GM19463 (cell line): ENCODE measurements around the gene IQCK.

Source experiments
- ATAC-seq: cut with Tn5 transposase; IDR thresholded peaks from one replicate; pipeline ENCODE4 v1.9.1; 2021; ENCODE audit warnings: mild to moderate bottlenecking, moderate library complexity; ENCODE audit not compliant: unreplicated experiment

IQCK gene

GRCh38 chr16:19833581-19833980 lies 115.5 kb downstream of the IQCK start:
- no peak for ATAC-seq

GRCh38 chr16:19835196-19835595 lies 117.1 kb downstream of the IQCK start:
- ATAC-seq, result no peak

GRCh38 chr16:19835968-19836421 lies 117.9 kb downstream of the IQCK start:
- ATAC-seq, result no peak

DNA sequence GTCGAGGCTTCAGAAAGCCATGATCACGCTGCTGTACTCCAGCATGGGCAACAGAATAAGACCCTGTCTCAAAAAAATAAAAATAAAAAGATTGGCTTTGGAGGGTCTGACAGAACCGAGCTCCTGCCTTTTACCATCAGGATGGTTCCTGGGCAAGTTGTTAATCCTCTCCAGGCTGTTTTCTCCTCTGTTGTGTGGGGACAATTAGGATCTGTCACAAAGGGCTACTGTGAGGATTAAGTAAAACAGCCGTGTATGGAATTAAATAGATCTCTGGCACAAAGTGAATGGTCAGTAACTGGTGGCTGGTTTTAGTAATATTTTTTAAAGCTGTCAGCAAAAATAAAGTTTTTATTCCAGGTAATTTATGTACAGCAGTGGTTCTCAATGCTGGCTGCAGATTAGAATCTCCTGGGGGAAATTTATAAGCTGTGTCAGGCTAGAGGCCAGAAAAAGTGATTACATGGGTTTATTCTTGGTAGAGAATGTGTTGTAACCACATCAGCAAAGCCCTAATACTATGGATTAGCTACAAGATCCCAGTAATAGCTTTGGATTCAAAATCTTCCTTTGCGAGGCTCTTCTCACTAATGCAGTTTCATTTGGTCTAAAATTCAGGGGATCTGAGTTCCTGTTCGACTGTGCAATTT lies 119.4 kb downstream of the IQCK start:
- ATAC-seq, result no peak

DNA sequence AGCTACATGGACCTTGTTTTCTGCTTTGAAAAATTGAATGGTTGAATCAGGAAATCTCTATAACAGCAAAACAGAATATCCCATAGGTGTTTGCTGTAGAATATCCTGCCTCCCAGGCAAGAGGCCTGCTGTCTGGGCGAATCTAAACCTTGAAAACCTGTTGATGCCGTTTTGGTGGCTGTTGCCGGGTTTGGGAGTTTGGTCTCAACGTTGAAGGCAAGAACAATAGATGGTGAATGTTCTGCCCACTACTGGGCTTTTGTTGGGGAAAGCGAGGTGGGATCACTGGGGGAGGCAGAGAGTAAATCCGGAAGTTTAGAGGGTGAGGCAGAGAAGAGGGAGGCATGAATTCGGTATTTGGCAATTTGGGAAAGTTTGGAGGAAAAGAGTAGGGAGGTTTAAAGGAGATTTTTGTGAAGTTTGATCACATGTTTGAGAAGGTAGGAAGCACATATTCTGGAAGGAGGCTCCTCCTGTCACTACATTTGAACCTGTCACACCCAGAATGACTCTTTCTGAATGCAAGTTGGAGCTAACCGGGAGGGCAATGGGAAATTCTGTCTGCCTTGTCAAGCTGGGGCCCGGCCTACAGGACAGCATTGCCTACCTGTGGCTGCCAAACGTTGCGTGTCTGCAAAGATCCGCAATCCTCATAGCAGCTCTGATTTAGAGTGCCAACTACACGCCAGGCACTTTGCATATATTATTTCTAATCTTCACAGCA lies 120.1 kb downstream of the IQCK start:
- no peak for ATAC-seq

- ATAC-seq, result no peak
These were observed 122.5 kb downstream of the IQCK start for GRCh38 chr16:19840524-19841110.

DNA sequence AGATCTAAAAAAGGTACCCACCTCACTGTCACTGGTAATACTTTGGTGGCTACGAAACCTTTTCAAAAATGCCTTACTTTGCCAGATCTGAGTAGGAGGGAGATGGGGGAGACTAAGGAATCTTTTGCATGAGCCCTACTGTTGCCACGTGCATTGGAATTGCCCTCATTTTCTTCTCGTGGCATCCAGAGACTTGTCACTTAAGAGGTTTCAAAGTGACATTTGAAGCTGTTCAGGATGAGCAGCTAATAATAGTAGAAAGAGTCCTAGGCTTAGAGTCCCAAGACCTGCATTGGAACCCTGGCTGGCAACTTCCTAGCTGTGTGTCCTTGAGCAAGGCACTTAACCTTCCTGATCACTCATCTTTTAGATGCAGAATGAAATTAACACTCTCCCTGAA lies 123.1 kb downstream of the IQCK start:
- ATAC-seq, result no peak

GRCh38 chr16:19842426-19843157 lies 124.5 kb downstream of the IQCK start:
- ATAC-seq, result no peak

DNA sequence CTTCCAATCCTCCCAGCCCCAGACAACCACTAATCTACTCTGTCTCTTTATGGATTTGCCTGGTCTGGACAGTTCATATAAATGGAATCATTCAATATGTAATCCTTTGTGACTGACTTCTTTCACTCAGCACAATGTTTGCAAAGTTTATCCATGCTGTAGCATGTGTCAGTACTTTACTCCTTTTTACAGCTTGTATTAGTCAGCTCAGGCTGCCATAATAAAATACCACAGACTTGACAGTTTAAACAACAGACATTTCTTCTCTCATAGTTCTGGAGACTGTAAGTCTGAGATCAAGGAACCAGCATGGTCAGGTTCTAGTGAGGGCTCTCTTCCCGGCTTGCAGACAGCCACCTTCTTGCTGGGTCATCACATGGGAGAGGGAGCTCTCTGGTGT lies 125.3 kb downstream of the IQCK start:
- no peak for ATAC-seq

- no peak for ATAC-seq
These were observed 127.0 kb downstream of the IQCK start for GRCh38 chr16:19844945-19845641.

GRCh38 chr16:19846436-19846835 lies 128.4 kb downstream of the IQCK start:
- ATAC-seq, result no peak

DNA sequence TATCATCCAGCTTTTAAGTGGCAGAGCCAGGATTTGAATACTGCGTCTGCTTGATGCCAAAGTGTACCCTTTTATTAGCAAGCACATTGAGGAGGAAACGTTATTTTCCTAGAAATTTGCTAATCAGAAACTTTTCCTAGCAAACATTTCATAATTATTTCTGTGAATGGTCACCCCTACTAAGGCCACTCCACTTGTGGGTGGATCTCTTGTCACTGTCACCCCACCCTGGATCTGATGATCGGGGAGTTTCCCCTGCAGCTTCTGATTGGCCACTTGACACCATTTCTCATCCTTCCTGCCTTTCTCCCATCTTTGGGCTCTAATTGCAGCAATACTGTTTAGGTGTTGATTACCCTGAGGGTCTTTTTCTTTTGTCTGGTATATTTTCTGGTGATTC lies 130.7 kb downstream of the IQCK start:
- ATAC-seq, result no peak

DNA sequence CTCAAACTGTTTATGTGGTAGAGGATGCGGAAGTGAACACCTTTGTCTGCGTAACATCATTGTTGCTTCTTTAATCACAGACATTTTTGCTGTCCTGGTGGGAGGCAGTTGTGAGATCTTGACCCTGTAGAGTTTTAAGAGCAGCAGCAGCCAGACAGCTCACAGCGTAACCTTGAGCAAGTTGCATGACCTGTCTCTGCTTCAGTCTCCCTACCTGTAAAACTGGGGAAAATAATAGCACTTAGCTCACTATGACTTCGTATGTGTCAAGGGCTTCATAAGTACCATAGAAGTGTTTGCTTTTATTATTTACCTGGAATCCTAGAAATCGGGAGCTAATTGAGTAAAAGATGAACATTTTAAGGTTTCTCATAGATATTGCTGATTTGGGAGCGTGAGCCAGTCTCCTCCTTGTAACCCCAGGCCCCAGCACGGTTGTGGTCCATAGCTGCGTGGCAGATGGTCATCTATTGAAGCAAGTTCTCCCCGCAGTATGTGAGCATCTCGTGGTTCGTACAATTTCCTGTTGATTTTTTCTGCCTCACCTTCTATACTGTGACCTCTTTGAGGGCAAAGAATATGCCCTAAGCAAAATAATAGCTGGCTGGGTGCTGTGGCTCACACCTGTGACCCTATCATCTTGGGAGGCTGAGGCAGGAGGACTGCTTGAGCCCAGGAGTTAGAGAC lies 132.2 kb downstream of the IQCK start:
- no peak for ATAC-seq

- no peak for ATAC-seq
These were observed 133.4 kb downstream of the IQCK start for GRCh38 chr16:19851476-19851875.

- no peak for ATAC-seq
These were observed 135.2 kb downstream of the IQCK start for GRCh38 chr16:19853132-19853741.

DNA sequence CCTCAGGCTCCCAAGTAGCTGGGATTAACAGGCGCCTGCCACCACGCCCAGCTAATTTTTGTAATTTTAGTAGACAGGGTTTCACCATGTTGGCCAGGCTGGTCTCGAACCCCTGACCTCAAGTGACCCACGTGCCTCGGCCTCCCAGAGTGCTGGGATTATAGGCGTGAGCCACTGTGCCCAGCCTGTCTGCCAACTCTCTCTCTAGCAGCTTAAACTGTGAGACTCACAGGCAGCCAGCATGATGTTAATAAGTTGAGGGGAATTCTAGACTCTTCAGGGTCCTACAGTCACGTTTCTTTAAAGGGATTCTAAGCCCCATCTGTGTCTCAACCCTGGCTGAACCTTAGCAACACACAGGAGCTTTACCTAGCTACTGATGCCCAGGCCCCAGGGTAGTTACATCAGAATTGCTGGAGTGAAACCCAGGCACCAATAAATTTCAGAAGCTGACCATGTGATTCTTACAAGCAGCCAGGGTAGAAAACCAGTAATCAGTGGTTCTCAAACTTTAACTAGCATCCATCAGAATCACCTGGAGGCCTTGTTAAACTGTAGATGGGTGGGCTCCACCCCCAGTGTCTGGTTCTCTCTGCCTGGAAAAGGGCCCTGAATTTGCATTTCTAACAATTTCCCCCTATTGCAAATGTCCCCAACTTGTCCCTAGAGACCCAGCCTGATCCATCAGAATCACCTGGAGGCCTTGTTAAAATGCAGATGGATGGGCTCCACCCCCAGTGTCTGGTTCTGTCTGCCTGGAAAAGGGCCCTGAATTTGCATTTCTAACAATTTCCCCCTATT lies 135.9 kb downstream of the IQCK start:
- no peak for ATAC-seq

DNA sequence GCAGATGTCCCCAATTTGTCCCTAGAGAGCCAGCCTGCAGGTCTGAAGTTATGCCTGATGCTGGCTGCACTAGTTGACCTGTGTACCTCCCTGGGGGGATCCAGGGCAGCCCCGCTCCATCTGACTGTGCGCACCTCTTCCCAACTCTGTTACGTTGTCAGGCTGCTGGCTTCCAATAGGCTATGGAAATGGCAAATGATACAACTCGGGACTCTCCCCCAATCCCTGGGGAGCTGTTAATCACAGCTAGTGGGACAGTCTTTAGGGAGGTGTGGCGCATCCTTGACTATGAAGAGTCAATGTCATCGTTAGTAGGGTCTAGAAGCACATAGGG lies 136.4 kb downstream of the IQCK start:
- no peak for ATAC-seq

- ATAC-seq, result no peak
These were observed 138.0 kb downstream of the IQCK start for GRCh38 chr16:19856120-19856519.

- ATAC-seq, result no peak
These were observed 139.7 kb downstream of the IQCK start for GRCh38 chr16:19857593-19858339.
